ENCODE data around the gene GGT6. TPM values are rescaled to one million over a fixed set of nuclear protein-coding genes. Genes with fewer than 3 reads are reported as not detected.
"Not testable (repeated sequence)": the region's sequence is repeated elsewhere in the genome, so short reads cannot be mapped to it uniquely, and the experiment has no call there.

The GGT6 gene
- total RNA-seq, 1 experiment from 2014 or later, result 3.7 TPM

GRCh38 chr17:4592240-4593005 lies 32.0 kb upstream of the GGT6 start:
- Histone ChIP-seq H3K4me2 (no peak overlapping the region), H3K27me3 (ENCODE audit: insufficient read depth, low read depth) (peaks cover 57% of the 10 kb centered on the region), H3K4me1 (replicated peaks; ENCODE audit: insufficient read depth) (no peaks in the 10 kb centered on the region), H3K4me3 (no peak overlapping the region), H3K79me2 (ENCODE audit: low read depth) (no peaks in the 10 kb centered on the region), H3F3A (ENCODE audit: insufficient read depth, low read depth) (no peaks in the 10 kb centered on the region), H3K9me2 (ENCODE audit: insufficient read depth) (no peaks in the 10 kb centered on the region), H2AFZ (no peak overlapping the region), H3K36me3 (ENCODE audit: low read depth) (no peaks in the 10 kb centered on the region), H4K20me1 (ENCODE audit: insufficient read depth) (no peaks in the 10 kb centered on the region), H3K9me3 (ENCODE audit: insufficient read depth, low read depth) (no peaks in the 10 kb centered on the region), H3K27ac (no peak overlapping the region)
- BruUV-seq (replicated peaks), result no TSS peak
- POLR2A ChIA-PET (ENCODE audit: unreplicated experiment), result no interaction called here
- no peak for DNase-seq
- intact Hi-C loops (cut with micrococcal nuclease; ENCODE audit: unreplicated experiment), result no loop called here
- TF ChIP-seq, protein P1, sequence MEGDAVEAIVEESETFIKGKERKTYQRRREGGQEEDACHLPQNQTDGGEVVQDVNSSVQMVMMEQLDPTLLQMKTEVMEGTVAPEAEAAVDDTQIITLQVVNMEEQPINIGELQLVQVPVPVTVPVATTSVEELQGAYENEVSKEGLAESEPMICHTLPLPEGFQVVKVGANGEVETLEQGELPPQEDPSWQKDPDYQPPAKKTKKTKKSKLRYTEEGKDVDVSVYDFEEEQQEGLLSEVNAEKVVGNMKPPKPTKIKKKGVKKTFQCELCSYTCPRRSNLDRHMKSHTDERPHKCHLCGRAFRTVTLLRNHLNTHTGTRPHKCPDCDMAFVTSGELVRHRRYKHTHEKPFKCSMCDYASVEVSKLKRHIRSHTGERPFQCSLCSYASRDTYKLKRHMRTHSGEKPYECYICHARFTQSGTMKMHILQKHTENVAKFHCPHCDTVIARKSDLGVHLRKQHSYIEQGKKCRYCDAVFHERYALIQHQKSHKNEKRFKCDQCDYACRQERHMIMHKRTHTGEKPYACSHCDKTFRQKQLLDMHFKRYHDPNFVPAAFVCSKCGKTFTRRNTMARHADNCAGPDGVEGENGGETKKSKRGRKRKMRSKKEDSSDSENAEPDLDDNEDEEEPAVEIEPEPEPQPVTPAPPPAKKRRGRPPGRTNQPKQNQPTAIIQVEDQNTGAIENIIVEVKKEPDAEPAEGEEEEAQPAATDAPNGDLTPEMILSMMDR (conservative IDR thresholded peaks at IDR 0.05), result no peak
- no peak for TF ChIP-seq EZH2 (IDR thresholded peaks at IDR 0.05; ENCODE audit: low read depth)
- CTCF ChIA-PET, result no interaction called here

DNA sequence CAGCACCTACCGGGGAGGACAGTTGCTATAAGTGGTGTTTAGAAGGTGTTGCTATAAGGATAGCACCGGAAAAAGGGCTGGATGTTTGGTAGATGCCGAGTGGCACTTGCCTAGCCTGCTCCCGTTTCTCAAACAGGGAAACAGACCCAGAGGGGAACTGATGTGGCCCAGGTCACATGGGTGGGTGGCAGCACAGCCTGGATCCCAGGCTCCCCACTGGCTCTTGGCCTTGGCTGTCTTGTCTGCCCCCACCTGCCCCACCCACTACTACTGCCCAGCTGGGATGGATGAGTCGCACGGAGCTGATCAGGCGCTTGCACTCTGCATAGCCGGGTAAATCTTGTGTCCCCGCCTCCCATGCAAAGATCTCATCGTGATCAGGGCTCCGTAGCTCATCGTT lies 31.2 kb upstream of the GGT6 start:
- POLR2A ChIA-PET (ENCODE audit: unreplicated experiment), result no interaction called here
- Histone ChIP-seq H3K4me2 (0 out of 2 replicates have a peak overlapping the region, but pooled peaks have one; percentile 9), H3K4me3 (no peak overlapping the region), H4K20me1 (ENCODE audit: insufficient read depth) (no peaks in the 10 kb centered on the region), H3K4me1 (replicated peaks; ENCODE audit: insufficient read depth) (no peaks in the 10 kb centered on the region), H3K27ac (no peak overlapping the region), H3K9me2 (ENCODE audit: insufficient read depth) (no peaks in the 10 kb centered on the region), H3K27me3 (ENCODE audit: insufficient read depth, low read depth) (peaks cover 59% of the 10 kb centered on the region), H3K36me3 (ENCODE audit: low read depth) (no peaks in the 10 kb centered on the region), H2AFZ (no peak overlapping the region), H3F3A (ENCODE audit: insufficient read depth, low read depth) (no peaks in the 10 kb centered on the region), H3K79me2 (ENCODE audit: low read depth) (no peaks in the 10 kb centered on the region), H3K9me3 (ENCODE audit: insufficient read depth, low read depth) (no peaks in the 10 kb centered on the region)
- peak in 1 of 2 experiments; percentile 44 for DNase-seq
- BruUV-seq (replicated peaks), result no TSS peak
- intact Hi-C loops (cut with micrococcal nuclease; ENCODE audit: unreplicated experiment), result no loop called here
- TF ChIP-seq, protein P1 (conservative IDR thresholded peaks at IDR 0.05), result no peak
- TF ChIP-seq EZH2 (IDR thresholded peaks at IDR 0.05; ENCODE audit: low read depth), result no peak
- CTCF ChIA-PET, result no interaction called here

- no peaks in the 10 kb centered on the region for H3K9me3 ChIP-seq (ENCODE audit: insufficient read depth, low read depth)
- ChIA-PET POLR2A (ENCODE audit: unreplicated experiment) (no interaction called here), CTCF (no interaction called here)
- TF ChIP-seq, protein P1 (conservative IDR thresholded peaks at IDR 0.05), result no peak
- no peak for TF ChIP-seq EZH2 (IDR thresholded peaks at IDR 0.05; ENCODE audit: low read depth)
- no peaks in the 10 kb centered on the region for H3K4me1 ChIP-seq (replicated peaks; ENCODE audit: insufficient read depth)
- no peaks in the 10 kb centered on the region for H3F3A ChIP-seq (ENCODE audit: insufficient read depth, low read depth)
- no peaks in the 10 kb centered on the region for H3K36me3 ChIP-seq (ENCODE audit: low read depth)
- no peaks in the 10 kb centered on the region for H3K9me2 ChIP-seq (ENCODE audit: insufficient read depth)
- H3K4me3 ChIP-seq, result no peak overlapping the region
- H2AFZ ChIP-seq, result no peak overlapping the region
- BruUV-seq (replicated peaks), result no TSS peak
- H3K79me2 ChIP-seq (ENCODE audit: low read depth), result no peaks in the 10 kb centered on the region
- intact Hi-C loops (cut with micrococcal nuclease; ENCODE audit: unreplicated experiment), result no loop called here
- peaks cover 63% of the 10 kb centered on the region for H3K27me3 ChIP-seq (ENCODE audit: insufficient read depth, low read depth)
- no peaks in the 10 kb centered on the region for H4K20me1 ChIP-seq (ENCODE audit: insufficient read depth)
- no peak overlapping the region for H3K27ac ChIP-seq
- 0 out of 2 replicates have a peak overlapping the region, but pooled peaks have one; percentile 9 for H3K4me2 ChIP-seq
- no peak for DNase-seq
These were observed 30.6 kb upstream of the GGT6 start for GRCh38 chr17:4590981-4591453.

GRCh38 chr17:4590042-4590441 lies 29.7 kb upstream of the GGT6 start:
- H3K36me3 ChIP-seq (ENCODE audit: low read depth); intact Hi-C loops (cut with micrococcal nuclease; ENCODE audit: unreplicated experiment); CTCF ChIA-PET; H3K9me2 ChIP-seq (ENCODE audit: insufficient read depth); H2AFZ ChIP-seq; H3K9me3 ChIP-seq (ENCODE audit: insufficient read depth, low read depth); BruUV-seq (replicated peaks); H4K20me1 ChIP-seq (ENCODE audit: insufficient read depth); H3K4me3 ChIP-seq; DNase-seq; H3F3A ChIP-seq (ENCODE audit: insufficient read depth, low read depth); H3K4me1 ChIP-seq (replicated peaks; ENCODE audit: insufficient read depth); H3K79me2 ChIP-seq (ENCODE audit: low read depth); H3K27ac ChIP-seq; H3K4me2 ChIP-seq; POLR2A ChIA-PET (ENCODE audit: unreplicated experiment): not testable (repeated sequence)
- peaks cover 70% of the 10 kb centered on the region for H3K27me3 ChIP-seq (ENCODE audit: insufficient read depth, low read depth)
